GM18526 (cell line): ENCODE results near the gene ERP44.

Experiments
- POLR2A ChIP-seq: IDR thresholded peaks from 3 replicates; pipeline ENCODE4 v1.6.1; 2011; ENCODE audit not compliant: insufficient read length; ENCODE audit errors: extremely low read depth

The ERP44 gene

DNA sequence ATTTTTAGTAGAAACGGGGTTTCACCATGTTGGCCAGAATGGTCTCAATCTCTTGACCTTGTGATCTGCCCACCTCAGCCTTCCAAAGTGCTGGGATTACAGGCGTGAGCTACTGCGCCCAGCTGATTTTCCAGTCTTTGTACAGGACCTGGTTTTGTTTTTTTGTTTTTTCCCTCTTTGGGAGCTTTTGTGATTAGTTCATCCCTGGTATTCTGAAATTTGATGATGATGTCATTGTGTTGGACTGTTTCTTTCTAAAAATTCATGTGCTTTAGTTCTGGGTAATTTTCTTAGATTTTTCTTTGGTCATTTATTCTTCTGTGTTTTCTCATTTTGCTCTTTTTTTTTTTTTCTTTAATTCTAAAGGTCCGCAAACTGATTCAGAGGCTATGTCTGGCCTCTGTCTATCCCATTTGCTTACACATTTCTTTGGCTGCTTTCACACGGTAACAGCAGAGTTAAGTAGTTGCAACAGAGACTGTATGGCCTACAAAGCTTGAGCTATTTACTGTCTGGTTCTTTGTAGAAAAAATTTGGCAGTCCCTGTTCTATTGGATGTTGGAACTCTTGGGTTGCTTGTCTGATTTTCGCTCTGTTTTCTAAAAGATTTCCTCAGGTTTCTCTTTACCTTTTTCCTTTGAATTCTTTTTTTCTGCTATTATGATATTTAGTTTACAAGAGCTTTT is 167.5 kb downstream of the ERP44 start:
- TF ChIP-seq POLR2A = no peak

DNA sequence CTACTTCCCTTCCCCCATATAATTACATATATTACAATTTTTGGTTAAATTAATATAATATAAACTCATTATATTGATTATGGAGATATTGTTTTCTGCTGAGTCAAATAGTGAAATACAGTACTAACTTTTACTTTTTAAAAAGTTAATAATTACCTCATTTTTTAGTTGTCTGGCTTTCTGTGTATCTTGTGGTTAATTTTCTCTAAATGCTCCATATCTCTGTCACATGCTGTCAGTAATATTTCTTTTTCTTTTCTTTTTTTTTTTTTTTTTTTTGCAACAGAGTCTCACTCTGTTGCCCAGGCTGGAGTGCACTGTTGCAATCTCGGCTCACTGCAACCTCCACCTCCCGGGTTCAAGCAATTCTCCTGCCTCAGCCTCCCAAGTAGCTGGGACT is 169.1 kb downstream of the ERP44 start:
- no peak for TF ChIP-seq POLR2A
